HG03280 (cell line): Measurements from ENCODE around the gene FNDC11.
A peak's percentile ranks its signal among the peaks of the same experiment; 100 is the strongest.
"Not testable (repeated sequence)": the region's sequence is repeated elsewhere in the genome, so short reads cannot be mapped to it uniquely, and the experiment has no call there.

Source experiments
- ATAC-seq: cut with Tn5 transposase; IDR thresholded peaks from one replicate; pipeline ENCODE4 v1.9.1; 2021; ENCODE audit warnings: mild to moderate bottlenecking, moderate library complexity; ENCODE audit not compliant: unreplicated experiment

The FNDC11 gene

DNA sequence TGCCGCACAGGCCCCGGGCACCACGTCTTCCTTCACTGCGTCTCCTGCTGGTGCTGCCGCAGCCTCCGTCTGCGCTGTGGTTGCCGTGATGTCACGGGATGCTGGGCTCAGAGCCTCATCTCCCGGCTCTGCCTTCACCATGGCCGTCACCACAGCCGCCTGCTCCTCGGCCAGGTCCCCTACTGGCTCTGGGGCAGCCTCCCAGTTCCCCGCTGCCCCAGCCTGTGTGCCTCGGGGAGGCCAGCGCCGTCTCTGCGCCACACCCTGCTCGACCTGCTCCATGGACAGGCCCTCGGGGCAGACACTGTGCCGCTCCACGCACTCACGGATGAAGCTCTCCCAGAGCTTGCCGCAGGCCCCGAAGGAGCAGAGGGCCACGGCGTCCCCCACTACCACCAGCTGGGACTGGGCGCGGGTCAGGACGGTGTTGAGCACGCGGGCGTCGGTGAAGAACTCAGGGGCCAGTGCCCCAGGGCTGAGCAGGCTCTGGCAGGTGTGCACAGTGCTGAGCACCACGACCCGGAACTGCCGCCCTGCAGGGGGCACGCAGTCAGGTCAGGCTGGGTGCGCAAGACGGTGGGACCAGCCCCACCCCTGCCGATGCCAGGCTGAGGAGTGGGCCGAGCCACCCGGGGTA, 11.9 kb downstream of the FNDC11 start:
- ATAC-seq, result no peak

DNA sequence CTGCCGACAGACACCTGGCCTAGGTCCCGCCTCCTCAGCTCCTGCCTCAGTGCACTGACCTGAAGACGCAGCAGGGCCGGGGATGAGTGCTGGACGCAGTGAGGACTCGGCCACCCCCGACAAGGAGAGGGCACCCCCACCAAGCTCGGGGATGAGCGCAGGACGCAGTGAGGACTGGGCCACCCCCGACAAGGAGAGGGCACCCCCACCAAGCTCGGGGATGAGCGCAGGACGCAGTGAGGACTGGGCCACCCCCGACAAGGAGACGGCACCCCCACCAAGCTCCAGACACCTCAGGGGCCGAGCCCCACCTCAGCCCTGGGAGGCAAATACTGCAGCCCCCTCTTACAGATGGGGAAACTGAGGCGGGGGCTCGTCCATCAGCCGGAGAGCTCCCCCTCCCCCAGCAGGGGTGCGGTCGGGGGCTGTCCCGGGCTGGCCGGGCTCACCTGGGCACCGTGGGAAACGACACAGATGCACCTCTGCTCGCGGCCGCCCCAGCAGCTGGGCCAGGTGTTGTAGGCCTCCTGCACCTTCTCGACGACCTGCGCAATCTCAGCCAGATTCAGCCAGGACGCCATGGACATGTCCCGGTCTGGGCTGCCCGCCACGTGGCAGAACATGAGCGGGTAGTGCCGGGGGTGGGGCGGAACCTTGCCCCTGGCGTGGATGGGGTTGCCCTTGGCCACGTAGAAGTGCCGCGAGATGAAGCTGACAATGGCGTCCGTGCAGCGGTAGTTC, 12.6 kb downstream of the FNDC11 start:
- no peak for ATAC-seq

DNA sequence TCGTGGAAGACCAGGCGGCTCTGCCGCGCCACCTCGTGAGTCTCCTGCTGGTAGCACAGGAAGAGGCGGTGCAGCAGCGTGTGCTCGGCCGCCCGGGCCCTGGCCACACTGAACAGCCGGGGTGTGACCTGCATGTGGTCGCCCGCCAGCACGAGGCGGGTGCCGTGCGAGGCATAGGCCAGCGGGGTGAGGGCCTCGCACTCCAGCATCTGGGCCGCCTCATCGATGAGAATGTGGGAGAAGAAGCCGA, 13.1 kb downstream of the FNDC11 start:
- peak; percentile 1 for ATAC-seq

DNA sequence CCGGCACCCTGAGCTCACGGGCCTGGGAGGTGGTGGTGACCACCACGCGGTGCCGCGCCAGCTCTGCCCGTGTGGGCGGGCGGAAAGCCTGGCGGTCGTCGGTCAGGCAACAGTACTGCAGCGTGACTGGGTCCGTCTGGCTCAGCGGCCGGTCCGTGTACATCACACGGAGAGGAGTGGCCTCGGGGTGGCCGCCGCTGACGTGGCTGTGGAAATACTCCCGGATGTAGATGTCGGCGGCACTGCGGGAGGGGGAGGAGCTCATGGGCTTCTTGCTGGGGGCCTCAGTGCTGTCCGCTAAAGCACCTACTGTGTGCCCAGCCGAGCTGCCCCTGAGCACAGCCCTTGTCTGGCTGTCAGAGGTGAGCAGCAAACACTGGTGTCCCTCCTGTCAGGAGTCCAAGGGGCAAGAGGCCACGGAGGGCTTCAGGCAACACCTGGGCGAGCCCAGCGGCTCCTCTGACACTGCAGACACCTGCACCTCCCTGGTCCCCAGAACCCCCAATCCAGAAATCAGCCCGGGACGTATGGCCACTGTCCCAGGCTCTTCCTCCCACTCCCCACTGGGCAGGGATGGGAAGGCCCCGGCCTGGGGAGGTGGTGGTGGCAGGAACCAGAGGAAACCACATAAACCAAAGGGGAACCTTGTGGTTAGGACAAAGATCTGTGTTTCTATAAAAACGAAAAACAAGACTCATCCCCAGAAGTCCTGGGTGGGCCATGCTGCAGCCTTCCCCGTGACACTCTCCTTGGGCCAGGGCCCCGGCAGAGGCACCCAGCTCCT, 13.6 kb downstream of the FNDC11 start:
- ATAC-seq, result peak; percentile 59

DNA sequence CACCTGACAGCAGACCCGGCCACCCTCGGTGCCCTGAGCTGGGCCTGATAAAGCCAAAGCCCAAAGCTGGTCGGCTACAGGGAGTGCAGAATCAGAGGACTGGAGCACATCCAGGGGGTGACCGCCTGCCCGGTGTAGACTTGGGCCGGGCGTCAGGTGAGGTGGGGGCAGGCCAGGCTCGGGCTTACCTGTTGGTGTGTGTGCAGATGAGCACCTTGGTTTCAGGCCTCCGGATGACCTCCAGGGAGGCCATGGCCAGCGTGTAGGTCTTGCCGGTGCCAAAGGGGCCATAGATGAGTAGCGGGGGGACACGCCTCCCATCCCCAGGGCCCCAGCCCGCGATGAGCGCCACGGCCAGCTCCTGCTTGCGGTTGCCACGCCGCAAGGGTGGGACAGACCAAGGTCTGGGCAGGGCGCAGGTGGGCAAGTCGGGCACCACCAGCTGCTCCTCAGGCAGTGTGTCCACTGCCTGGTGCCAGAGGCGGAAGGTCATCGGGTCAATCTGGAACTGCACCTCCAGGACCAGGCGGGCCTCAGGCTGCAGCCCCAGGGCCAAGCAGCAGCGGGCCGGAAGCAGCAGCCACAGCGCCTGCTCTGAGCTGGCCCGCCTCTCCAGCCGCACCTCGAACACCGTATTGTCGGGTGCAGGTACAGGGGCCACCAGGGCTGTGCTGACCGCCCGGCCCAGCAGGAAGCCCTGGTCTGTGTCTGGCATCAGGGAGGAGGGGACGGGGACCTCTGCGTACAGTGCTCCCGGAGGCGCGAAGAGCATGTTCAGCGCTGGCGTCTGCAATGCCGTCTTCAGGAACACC, 14.4 kb downstream of the FNDC11 start:
- ATAC-seq, result no peak

DNA sequence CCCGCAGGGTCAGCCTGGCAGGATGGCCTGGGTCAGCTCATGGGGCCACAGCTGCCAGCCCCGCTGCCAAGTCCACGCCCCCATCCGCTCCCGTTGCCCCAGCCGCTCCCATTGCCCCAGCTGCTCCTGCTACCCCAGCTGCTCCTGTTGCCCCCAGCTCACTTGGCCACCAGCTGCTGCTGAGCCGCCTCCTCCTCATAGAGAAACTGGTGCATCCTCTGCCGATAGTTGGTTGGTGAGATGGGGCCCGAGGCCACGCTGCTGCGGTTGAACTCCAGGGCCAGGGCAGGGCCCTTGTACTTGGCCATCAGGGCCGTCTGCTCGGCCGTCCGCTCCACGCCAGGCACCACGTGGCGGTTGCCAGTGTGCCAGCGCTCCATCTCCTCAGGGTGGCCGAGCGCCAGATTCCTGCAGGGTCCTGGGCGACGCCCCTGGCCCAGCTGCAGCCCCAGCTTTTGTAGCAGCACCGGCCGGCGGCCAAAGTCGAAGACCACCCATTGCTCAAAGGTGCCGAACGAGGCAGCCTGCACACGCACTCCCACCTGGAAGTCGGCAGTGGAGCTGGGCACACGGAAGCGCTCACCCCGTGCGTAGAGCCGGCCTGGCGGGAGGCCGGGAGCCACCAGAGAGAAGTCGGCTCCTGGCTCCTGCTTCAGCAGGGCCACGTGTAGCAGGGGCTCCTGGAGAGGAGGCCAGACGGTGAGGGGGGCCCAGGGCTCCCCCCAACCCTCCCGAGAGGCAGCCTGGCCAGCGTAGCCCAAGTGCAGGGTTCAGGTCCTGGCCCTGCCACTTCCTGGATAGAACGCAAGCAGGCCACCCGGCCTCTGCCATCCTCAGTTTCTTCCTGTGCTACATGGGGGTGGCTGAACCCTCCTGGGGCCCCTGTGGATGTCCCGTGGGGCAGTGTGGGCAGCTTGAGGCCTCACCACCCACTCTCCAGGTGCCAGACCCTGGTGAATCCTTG, 15.3 kb downstream of the FNDC11 start:
- ATAC-seq, result no peak

DNA sequence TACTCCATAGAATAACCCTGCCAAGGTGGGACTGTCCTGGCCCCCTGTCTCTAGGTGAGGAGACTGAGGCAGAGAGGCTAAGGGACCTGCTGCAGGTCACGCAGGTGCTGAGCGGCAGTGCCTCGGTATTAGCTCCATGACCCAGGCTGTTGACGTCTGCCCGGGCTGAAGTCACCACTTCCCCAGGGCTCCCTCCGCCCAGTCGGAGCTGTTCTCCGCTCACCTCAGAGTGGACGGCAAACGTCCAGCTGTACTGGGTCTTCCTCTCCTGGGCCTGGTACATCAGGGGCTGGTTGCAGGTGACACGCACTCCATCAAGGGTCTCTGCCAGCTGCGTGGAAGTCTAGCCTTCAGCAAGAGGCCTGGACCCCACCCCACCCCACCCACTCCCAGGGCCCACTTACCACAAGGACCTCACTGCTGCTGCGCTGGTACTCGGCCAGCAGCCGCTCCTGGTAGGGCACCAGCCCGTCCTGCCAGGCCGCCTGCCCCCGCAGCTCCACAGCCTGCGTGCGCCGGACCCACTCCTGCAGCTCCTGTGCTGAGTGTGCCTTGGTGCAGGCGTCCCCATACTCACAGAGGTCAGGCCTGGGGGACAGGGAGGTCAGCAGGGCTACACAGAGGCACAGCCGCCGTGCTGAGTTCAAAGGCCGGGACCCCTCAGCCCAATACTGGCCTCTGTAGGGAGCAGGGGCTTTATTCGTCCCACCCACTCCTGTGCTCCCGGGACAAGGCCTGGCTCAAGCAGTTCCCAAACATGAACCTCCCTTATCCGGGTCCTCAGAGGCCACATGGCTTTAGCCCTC, 16.5 kb downstream of the FNDC11 start:
- no peak for ATAC-seq

DNA sequence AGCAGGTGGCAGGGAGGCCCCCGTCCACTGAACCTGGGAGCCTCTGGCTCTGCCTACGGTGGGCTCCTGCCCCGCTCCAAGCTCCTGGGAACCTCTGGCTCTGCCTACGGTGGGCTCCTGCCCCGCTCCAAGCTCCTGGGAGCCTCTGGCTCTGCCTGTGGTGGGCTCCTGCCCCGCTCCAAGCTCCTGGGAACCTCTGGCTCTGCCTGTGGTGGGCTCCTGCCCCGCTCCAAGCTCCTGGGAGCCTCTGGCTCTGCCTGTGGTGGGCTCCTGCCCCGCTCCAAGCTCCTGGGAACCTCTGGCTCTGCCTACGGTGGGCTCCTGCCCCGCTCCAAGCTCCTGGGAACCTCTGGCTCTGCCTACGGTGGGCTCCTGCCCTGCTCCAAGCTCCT, 17.1 kb downstream of the FNDC11 start:
- ATAC-seq, result not testable (repeated sequence)

DNA sequence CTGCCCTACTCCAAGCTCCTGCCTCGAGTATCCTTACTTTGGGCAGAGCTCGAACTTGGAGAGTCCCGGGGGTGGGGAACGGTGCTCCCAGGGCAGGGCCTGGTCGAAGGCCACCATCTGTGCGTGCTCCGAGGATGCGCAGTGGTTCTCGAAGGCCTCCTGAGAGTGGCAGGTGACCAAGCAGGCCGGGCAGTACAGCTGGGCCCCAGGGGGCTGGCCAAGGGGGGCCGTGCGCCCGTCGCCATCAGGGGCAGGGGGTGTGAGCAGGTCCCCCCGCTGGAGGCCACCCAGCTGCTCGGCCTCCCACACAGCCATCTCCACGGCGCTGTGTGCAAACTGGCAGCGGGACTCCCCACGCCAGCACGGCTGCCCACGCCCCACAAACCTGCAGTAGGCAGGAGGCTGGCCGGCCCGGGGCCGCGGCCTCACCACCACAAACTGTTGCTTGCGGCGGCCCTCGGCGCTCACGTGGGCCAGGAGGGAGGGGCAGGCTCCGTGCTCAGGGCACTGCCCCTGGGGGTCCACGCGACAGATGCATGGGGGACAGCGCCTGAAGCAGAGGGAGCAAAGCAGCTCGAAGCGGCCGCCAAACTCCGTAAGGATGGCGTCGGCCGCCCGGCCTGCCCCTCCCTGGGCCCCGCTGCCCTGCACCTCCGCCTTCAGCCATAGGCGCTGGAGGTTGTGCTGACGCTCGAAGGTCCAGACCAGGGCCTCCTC, 18.3 kb downstream of the FNDC11 start:
- ATAC-seq, result no peak

DNA sequence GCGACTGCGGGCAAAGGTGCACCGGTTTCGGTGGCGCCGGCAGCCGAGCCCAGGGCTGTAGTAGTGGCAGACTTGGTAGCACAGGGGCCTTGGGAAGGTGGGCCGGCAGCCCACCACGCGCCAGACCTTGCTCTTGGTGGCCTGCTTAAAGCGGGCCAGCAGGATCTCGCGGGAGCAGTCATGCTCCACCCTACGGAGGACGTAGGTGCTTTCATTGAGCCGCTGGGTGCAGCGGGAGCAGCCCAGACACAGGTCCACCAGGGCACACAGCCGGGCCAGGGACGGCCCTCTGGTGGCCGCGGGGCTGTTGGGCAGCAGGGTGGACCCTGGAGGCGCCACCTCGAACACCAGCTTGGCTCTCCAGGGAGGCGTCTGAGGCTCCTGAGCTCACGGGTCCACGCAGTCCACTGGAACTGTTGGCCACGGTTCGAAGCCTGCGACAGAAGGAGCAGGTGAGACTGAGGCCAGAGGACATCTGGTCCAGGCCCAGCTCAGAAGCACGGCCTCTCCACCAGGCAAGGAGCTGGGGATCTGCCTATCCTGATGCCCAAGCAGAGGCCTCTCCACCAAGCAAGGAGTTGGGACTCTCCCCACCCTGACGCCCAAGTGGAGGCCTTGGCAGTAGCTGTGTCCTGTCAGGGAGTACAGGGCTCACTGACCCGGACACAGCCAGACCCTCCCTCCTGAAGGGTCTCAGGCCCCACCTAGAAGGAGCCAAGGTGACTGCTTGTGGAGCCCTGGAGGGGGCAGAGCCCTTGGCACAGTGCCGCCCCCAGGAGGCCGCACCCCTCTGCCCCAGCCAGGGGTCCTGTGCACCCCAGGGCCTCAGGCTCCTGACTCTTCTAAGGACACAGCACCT, 19.1 kb downstream of the FNDC11 start:
- no peak for ATAC-seq

DNA sequence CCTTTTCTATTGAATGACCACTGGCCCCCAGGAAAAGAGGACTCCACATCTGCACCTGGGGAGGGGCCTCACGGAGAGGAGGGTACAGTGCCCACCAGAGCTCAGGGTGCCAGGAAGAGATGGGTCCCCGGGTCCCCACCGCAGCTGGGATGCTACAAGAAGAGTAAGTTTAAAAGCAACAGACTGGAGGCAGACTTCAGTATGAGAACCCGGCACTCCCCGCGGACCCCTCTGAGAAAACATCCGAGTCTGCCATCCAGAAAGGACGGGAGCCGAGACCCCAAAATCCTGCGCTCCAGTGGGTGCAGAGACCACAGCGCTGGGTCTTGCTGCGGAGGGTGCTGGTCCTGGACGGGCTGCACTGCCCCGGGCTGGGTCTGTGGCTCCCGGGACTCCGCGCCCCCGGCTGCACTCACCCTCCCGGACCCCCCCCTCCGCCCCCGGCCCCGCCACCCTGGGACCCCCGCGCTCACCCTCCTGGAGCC, 19.7 kb downstream of the FNDC11 start:
- ATAC-seq, result peak; percentile 23

DNA sequence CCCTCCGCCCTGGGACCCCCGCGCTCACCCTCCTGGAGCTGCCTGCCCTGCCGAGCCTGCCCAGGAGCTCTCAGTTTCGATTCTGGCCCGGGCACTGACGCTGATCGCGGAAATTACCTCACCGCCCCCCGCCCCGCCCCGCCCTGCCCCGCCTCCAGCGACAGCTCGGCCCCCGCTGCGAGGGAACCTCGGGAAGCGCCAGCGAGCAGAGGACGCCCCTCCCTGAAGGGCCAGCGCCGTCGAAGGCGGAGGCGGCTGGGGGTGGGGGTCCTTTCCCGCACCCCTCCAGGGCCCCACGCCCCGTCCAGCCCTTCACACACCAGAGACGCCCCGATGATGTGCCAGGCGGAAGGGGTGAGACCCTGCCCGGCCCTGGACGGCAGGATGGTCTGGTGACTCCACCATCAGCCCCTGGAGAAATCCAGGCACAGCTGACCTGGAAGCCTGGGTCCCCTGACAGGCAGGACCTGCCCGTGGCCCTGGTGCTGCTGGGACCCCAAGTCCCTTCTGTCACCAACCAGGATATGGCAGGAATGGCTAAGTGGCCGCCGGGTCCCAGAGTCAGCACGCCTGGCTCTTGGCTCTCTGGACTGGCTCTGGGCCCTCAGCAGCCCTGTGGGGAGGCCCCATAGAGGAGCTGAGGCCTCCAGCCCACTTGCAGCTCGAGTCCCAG, 20.3 kb downstream of the FNDC11 start, which contains the start of gene HELZ2:
TSS of gene HELZ2 (minus strand) at position 84 of the 673 bp plus-strand sequence. CDS start 1,854 bp downstream, outside the sequence.
- peak; percentile 51 for ATAC-seq

DNA sequence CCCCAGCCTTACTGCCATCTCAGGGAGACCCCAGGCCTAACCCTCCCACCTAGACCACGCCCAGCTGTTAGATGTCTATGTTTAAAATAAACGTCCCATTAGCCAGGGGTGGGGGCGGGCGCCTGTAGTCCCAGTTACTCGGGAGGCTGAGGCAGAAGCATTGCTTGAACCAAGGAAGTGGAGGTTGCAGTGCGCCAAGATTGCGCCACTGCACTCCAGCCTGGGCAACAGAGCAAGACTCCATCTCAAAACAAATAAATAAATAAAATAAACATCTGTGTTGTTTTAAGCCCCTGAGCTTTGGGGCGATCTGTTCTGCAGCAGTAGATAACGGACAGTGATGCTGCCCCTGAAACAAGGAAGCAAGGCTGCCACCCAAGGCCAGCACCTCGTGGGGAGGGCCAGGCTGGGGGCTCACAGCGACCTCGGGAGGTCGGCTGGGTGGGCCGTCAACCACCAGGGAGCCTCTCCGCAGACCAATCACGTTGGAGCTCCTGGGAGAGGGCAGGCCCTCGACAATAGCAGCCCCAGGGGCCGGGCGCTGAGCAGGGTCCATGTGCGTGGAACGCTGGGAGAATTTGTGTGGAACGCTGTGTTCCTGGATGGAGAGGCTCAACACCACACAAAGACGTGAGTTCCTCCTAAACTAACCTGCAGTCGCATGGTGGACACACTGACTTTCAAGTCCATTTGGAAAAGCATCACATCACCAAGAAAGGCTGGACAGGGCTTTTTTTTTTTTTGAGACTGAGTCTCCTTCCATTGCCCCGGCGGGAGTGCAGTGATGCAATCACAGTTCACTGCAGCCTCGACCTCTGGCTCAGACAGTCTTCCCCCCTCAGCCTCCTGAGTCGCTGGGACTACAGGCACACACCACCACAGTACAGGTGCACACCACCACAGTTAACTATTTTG, 21.1 kb downstream of the FNDC11 start:
- no peak for ATAC-seq

DNA sequence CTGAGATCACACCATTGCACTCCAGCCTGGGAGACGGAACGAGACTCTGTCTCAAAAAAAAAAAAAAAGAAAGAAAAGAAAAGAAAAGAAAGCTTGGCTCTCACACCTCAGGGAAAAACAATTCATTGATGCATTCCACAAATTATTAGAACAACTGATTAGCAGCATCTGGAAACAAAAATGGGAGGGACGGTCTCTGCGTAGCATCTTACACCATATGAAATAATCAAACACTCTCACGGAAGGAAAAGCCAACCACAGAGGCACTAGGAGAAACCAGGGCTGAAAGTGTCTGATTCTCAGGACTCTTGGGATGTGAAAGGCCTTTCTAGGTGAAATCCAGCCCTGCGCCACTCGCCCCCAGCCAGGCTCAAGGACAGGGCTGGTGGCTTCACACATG, 22.4 kb downstream of the FNDC11 start:
- no peak for ATAC-seq

DNA sequence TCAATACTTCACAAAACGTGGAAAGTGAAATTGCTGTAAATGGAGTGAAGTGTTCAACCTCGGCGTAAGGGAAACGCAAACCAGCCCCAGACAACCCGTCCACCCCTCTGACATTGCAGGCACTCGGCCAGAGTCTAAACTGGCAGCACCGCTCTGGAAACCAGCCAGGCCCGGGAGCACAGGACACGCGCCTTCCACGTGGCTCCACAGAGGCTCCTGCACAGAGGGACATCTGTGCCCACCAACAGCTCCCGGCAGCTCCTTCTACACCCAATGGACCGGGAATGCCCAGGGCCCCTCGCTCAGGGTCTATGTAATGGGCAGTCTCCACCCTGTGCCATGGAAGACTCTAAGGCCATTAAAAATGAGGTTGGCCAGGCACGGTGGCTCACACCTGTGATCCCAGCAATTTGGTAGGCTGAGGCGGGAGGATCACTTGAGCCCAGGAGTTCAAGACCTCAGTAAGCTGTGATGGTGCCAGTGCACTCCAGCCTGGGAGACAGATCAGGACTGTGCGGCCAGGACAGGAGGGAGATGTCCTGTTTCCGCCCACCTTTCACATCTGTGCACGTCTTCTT, 23.4 kb downstream of the FNDC11 start:
- no peak for ATAC-seq
